ENCODE measurements around the gene ARMC8. TPM values are rescaled to one million over a fixed set of nuclear protein-coding genes. Genes with fewer than 3 reads are reported as not detected.

ARMC8 gene
- total RNA-seq, 4 donors from 2014 or later, result 79.3 to 93.0 (median 84.9) TPM

DNA sequence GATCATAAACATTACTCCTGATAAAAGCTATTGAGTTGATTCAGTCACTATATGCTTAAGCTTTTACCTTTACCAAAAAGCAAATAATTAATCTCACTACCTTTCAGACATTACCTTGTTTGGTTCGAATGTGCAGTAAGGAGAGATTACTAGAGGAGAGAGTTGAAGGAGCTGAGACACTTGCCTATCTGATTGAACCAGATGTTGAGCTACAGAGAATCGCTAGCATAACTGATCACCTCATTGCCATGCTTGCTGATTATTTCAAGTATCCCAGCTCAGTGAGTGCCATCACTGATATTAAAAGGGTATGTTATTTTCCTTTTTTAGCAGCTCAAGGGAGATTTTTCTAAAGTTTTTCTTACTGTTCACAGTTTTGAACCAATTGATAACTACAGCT lies 54.6 kb downstream of the ARMC8 start:
- H3K4me1 ChIP-seq, result no peaks in the 10 kb centered on the region

DNA sequence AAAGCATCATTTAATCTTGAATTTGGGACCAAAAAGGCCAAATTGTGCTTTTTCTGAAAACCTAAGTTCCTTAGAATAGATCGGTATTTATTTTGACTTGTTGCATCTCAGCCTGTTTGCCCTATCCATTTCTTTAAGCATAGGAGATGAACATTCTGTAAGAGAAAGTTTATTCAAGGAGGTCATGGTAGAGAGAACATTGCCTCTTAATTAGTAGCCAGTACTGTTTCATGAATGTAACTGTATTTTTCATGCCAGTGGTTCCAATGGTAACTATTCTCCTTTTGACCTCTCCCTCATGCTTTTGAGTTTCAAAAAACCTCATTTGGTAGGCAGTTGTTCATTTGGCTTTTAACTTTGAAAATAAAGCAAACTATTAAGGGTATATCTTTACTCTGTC lies 55.4 kb downstream of the ARMC8 start:
- no peak overlapping the region for H3K4me3 ChIP-seq
- intact Hi-C loops (cut with DNase I), result no loop called here
- H3K4me1 ChIP-seq, result no peaks in the 10 kb centered on the region
- DNase-seq (ENCODE audit: extremely low spot score), result no peak
- H3K9me3 ChIP-seq, result no peaks in the 10 kb centered on the region
- WGBS, result 100% methylated on average over 1 of the region's 1 CpG
- TF ChIP-seq EP300 (IDR thresholded peaks at IDR 0.05) (no peak), POLR2A (IDR thresholded peaks at IDR 0.05; ENCODE audit: low read depth) (no peak), POLR2AphosphoS5 (IDR thresholded peaks at IDR 0.05) (no peak)
- TF ChIP-seq, protein P1, sequence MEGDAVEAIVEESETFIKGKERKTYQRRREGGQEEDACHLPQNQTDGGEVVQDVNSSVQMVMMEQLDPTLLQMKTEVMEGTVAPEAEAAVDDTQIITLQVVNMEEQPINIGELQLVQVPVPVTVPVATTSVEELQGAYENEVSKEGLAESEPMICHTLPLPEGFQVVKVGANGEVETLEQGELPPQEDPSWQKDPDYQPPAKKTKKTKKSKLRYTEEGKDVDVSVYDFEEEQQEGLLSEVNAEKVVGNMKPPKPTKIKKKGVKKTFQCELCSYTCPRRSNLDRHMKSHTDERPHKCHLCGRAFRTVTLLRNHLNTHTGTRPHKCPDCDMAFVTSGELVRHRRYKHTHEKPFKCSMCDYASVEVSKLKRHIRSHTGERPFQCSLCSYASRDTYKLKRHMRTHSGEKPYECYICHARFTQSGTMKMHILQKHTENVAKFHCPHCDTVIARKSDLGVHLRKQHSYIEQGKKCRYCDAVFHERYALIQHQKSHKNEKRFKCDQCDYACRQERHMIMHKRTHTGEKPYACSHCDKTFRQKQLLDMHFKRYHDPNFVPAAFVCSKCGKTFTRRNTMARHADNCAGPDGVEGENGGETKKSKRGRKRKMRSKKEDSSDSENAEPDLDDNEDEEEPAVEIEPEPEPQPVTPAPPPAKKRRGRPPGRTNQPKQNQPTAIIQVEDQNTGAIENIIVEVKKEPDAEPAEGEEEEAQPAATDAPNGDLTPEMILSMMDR (IDR thresholded peaks at IDR 0.05), result no peak
- H3K27me3 ChIP-seq, result no peaks in the 10 kb centered on the region
- peaks cover 35 to 87% (median 65%) of the 10 kb centered on the region in 4 donors for H3K36me3 ChIP-seq
- H3K27ac ChIP-seq (replicated peaks in 1 of 4), result no peak overlapping the region

More for the DNA sequence above, 54.6 kb downstream of the ARMC8 start:
- Histone ChIP-seq H3K27ac (replicated peaks in 1 of 4) (no peak overlapping the region), H3K4me3 (no peak overlapping the region), H3K27me3 (no peaks in the 10 kb centered on the region), H3K36me3 (peaks cover 40 to 90% (median 70%) of the 10 kb centered on the region in 4 donors), H3K9me3 (no peaks in the 10 kb centered on the region)
- DNase-seq (ENCODE audit: extremely low spot score), result no peak
- intact Hi-C loops (cut with DNase I), result no loop called here
- 94% methylated on average over 2 of the region's 2 CpGs for WGBS
- TF ChIP-seq, protein P1 (IDR thresholded peaks at IDR 0.05), result no peak
- TF ChIP-seq POLR2A (IDR thresholded peaks at IDR 0.05; ENCODE audit: low read depth) (no peak), EP300 (IDR thresholded peaks at IDR 0.05) (no peak), POLR2AphosphoS5 (IDR thresholded peaks at IDR 0.05) (no peak)

DNA sequence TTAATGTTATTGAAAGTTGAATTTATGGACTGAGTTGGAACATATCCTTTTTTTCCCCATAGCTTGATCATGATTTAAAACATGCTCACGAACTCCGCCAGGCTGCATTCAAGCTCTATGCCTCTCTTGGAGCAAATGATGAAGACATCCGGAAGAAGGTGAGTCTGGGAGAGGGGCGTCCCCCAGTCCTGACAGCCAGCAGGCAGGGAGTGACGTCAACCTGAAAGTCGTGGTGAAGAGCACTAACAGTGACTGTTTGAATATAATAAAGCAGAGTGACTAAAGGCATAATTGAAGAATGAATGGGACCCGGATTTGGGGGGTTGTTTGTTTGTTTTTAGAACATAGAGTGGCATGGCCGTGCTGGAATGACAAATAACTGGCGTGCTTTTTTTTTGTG lies 57.9 kb downstream of the ARMC8 start:
- peaks cover 17 to 72% (median 53%) of the 10 kb centered on the region in 4 donors for H3K36me3 ChIP-seq
- no peaks in the 10 kb centered on the region for H3K27me3 ChIP-seq
- WGBS, result 95% methylated on average over 9 of the region's 9 CpGs
- H3K9me3 ChIP-seq, result no peaks in the 10 kb centered on the region
- intact Hi-C loops (cut with DNase I), result no loop called here
- no peak for TF ChIP-seq POLR2A (IDR thresholded peaks at IDR 0.05; ENCODE audit: low read depth)
- no peak for DNase-seq (ENCODE audit: extremely low spot score)
- H3K27ac ChIP-seq (replicated peaks in 1 of 4), result no peak overlapping the region
- H3K4me1 ChIP-seq, result no peaks in the 10 kb centered on the region
- H3K4me3 ChIP-seq, result no peak overlapping the region

DNA sequence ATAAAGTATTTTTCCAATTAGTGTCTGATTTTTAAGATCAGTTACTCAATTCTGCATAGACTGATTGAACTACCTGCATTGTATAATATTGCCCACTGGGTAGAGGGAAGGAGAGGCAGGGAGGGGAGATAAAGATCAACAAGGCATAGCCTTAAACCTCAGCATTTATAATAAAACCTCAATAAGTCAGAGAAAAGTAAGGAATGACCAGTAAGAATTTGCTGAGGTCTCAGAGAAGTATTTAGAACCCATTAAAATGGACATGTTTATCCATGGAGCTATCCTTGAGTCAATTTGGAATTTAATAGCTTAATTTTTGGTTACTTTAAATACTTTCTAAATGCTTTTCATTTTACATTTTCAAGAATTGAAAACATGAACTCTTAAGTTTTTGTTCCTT lies 62.5 kb downstream of the ARMC8 start:
- Histone ChIP-seq H3K27me3 (no peaks in the 10 kb centered on the region), H3K4me3 (no peak overlapping the region), H3K27ac (replicated peaks in 1 of 4) (no peak overlapping the region), H3K4me1 (no peaks in the 10 kb centered on the region), H3K9me3 (no peaks in the 10 kb centered on the region), H3K36me3 (peaks cover 9 to 37% (median 26%) of the 10 kb centered on the region in 4 donors)
- intact Hi-C loops (cut with DNase I), result no loop called here
- TF ChIP-seq POLR2AphosphoS5 (IDR thresholded peaks at IDR 0.05), result no peak
- TF ChIP-seq, protein P1 (IDR thresholded peaks at IDR 0.05), result no peak
- TF ChIP-seq EP300 (IDR thresholded peaks at IDR 0.05), result no peak
- no peak for TF ChIP-seq POLR2A (IDR thresholded peaks at IDR 0.05; ENCODE audit: low read depth)
- DNase-seq (ENCODE audit: extremely low spot score), result no peak

DNA sequence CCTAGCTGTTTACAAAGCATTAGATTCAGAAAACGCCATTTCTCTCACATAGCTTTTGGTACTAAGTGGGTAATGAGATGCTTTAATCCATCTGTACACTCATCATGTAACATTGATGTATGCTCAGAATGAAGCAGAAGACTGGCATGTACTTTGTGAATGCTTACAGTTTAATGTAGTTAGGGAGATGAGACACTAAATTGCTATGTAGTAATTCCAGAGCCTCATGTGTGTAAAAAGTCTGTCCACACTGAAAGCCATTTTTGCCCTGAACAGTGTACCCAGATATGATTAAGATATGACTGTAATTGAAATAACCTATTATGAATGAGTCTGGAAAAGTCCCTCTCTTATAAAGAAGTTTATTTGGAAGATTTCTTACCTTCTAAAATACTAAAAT lies 66.5 kb downstream of the ARMC8 start:
- Histone ChIP-seq H3K36me3 (peaks cover 0 to 10% (median 5%) of the 10 kb centered on the region in 4 donors), H3K4me1 (no peaks in the 10 kb centered on the region), H3K27me3 (no peaks in the 10 kb centered on the region), H3K27ac (replicated peaks in 1 of 4) (no peak overlapping the region), H3K4me3 (no peak overlapping the region), H3K9me3 (no peaks in the 10 kb centered on the region)
- intact Hi-C loops (cut with DNase I), result no loop called here
- 97% methylated on average over 1 of the region's 1 CpG for WGBS
- DNase-seq (ENCODE audit: extremely low spot score), result no peak
- TF ChIP-seq POLR2A (IDR thresholded peaks at IDR 0.05; ENCODE audit: low read depth) (no peak), POLR2AphosphoS5 (IDR thresholded peaks at IDR 0.05) (no peak), EP300 (IDR thresholded peaks at IDR 0.05) (no peak)
- TF ChIP-seq, protein P1 (IDR thresholded peaks at IDR 0.05), result no peak
